ELR (cell line): Measurements from ENCODE around the gene SNTG2.
"Not testable (repeated sequence)": the region's sequence is repeated elsewhere in the genome, so short reads cannot be mapped to it uniquely, and the experiment has no call there.

Experiments used
- DNase-seq: peaks from one replicate; pipeline ENCODE4 v3.0.0-alpha.2; 2015; ENCODE audit warnings: low read depth

Gene SNTG2

GRCh38 chr2:950080-950966, at the start of gene SNTG2:
Gene SNTG2, plus strand, starts transcription at chr2:950849. Its CDS starts 148 bp downstream, at chr2:950997.
- no peak for DNase-seq

GRCh38 chr2:902584-902983, 48.1 kb upstream of the SNTG2 start:
- DNase-seq, result no peak

- DNase-seq, result no peak
Observed at GRCh38 chr2:903223-903900, 47.3 kb upstream of the SNTG2 start.

GRCh38 chr2:904246-905024, 46.2 kb upstream of the SNTG2 start:
- no peak for DNase-seq

- no peak for DNase-seq
Observed at GRCh38 chr2:905091-905832, 45.4 kb upstream of the SNTG2 start.

GRCh38 chr2:905833-906140, 44.9 kb upstream of the SNTG2 start:
- DNase-seq, result no peak

GRCh38 chr2:907706-908105, 42.9 kb upstream of the SNTG2 start:
- no peak for DNase-seq

GRCh38 chr2:908568-908967, 42.1 kb upstream of the SNTG2 start:
- DNase-seq, result no peak

- DNase-seq, result not testable (repeated sequence)
Observed at GRCh38 chr2:909764-910379, 40.8 kb upstream of the SNTG2 start.

GRCh38 chr2:910698-911097, 40.0 kb upstream of the SNTG2 start:
- DNase-seq, result no peak

- no peak for DNase-seq
Observed at GRCh38 chr2:915979-916378, 34.7 kb upstream of the SNTG2 start.

- no peak for DNase-seq
Observed at GRCh38 chr2:916935-917334, 33.7 kb upstream of the SNTG2 start.

- DNase-seq, result no peak
Observed at GRCh38 chr2:919672-920071, 31.0 kb upstream of the SNTG2 start.

- DNase-seq, result no peak
Observed at GRCh38 chr2:920573-920972, 30.1 kb upstream of the SNTG2 start.

- DNase-seq, result no peak
Observed at GRCh38 chr2:920999-921398, 29.6 kb upstream of the SNTG2 start.

- no peak for DNase-seq
Observed at GRCh38 chr2:922185-922584, 28.5 kb upstream of the SNTG2 start.

- no peak for DNase-seq
Observed at GRCh38 chr2:923832-924601, 26.6 kb upstream of the SNTG2 start.

GRCh38 chr2:924701-925100, 25.9 kb upstream of the SNTG2 start:
- no peak for DNase-seq

GRCh38 chr2:925309-925708, 25.3 kb upstream of the SNTG2 start:
- no peak for DNase-seq

GRCh38 chr2:925711-926110, 24.9 kb upstream of the SNTG2 start:
- no peak for DNase-seq

- no peak for DNase-seq
Observed at GRCh38 chr2:926259-926793, 24.3 kb upstream of the SNTG2 start.
